Mesothelial cell of epicardium (in vitro differentiated cells): Measurements from ENCODE around the gene RBMS3. TPM values are rescaled to one million over a fixed set of nuclear protein-coding genes. Genes with fewer than 3 reads are reported as not detected.

Experiments
- DNase-seq, 2 experiments: peaks; one replicate each; pipeline ENCODE4 v3.0.0; 2021; ENCODE audit warnings: low spot score in 2 of 2; ENCODE audit not compliant: unreplicated experiment in 2 of 2
- H3K27ac Mint-ChIP-seq: 2 replicates; pipeline ENCODE4 v1.8.0; 2021; ENCODE audit warnings: mixed read lengths
- H3K27me3 Mint-ChIP-seq: 2 replicates; pipeline ENCODE4 v1.8.0; 2021; ENCODE audit warnings: low read depth, mixed read lengths
- H3K36me3 Mint-ChIP-seq: 2 replicates; pipeline ENCODE4 v1.8.0; 2021; ENCODE audit warnings: mixed read lengths
- H3K4me1 Mint-ChIP-seq: 2 replicates; pipeline ENCODE4 v1.8.0; 2021; ENCODE audit warnings: mixed read lengths
- H3K4me3 Mint-ChIP-seq: 2 replicates; pipeline ENCODE4 v1.8.0; 2021; ENCODE audit warnings: mild to moderate bottlenecking, moderate library complexity, mixed read lengths
- H3K9me3 Mint-ChIP-seq: 2 replicates; pipeline ENCODE4 v1.8.0; 2021; ENCODE audit warnings: mixed read lengths
- CTCF ChIP-seq: fragments of 200-600 bp; sonication (generic); IDR thresholded peaks from one replicate; pipeline ENCODE4 v1.5.0; 2021; ENCODE audit warnings: antibody characterized with exemption; ENCODE audit not compliant: unreplicated experiment
- total RNA-seq: library from RNA; stranded (reverse); gene quantifications from 3 replicates; pipeline ENCODE4 v1.2.1, GENCODE V29; 2021

RBMS3 gene
- total RNA-seq, 1 donor from 2014 or later, result 42.5 TPM

- H3K27me3 Mint-ChIP-seq, result no peaks in the 10 kb centered on the region
- H3K4me1 Mint-ChIP-seq, result peaks cover 9% of the 10 kb centered on the region
- H3K36me3 Mint-ChIP-seq, result no peaks in the 10 kb centered on the region
- H3K4me3 Mint-ChIP-seq, result no peak overlapping the region
- no peak for DNase-seq
- no peak for TF ChIP-seq CTCF
- H3K9me3 Mint-ChIP-seq, result no peaks in the 10 kb centered on the region
- no peak overlapping the region for H3K27ac Mint-ChIP-seq
These were observed 303.0 kb downstream of the RBMS3 start for GRCh38 chr3:29583861-29584260.

DNA sequence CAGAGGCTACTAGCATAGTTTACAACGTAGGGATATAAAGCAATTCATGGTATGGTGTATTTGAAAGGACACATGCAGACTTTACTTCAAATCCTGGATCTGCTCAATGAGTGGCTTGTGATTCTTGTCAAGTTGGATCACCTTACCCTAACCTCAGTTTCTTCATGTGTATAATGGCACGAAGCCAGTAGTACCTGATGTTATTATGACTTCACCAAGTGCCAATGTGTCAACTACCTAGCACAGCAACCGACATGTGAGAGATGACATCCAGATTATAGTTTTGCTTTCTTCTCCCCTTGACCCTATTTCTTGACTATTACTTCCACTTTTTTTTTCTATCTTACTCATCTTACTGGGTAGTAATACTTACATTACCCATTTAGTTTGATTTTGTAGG lies 304.5 kb downstream of the RBMS3 start:
- no peak for DNase-seq

GRCh38 chr3:29587340-29587739 lies 306.5 kb downstream of the RBMS3 start:
- H3K27me3 Mint-ChIP-seq, result no peaks in the 10 kb centered on the region
- TF ChIP-seq CTCF, result no peak
- H3K4me3 Mint-ChIP-seq, result no peak overlapping the region
- peaks cover 3% of the 10 kb centered on the region for H3K36me3 Mint-ChIP-seq
- DNase-seq, result no peak
- peaks cover 6% of the 10 kb centered on the region for H3K9me3 Mint-ChIP-seq
- H3K4me1 Mint-ChIP-seq, result peaks cover 9% of the 10 kb centered on the region
- no peak overlapping the region for H3K27ac Mint-ChIP-seq

More for the DNA sequence above, 304.5 kb downstream of the RBMS3 start:
- no peak overlapping the region for H3K27ac Mint-ChIP-seq
- H3K4me3 Mint-ChIP-seq, result no peak overlapping the region
- no peaks in the 10 kb centered on the region for H3K9me3 Mint-ChIP-seq
- peaks cover 12% of the 10 kb centered on the region for H3K4me1 Mint-ChIP-seq
- H3K27me3 Mint-ChIP-seq, result no peaks in the 10 kb centered on the region
- no peaks in the 10 kb centered on the region for H3K36me3 Mint-ChIP-seq
- TF ChIP-seq CTCF, result no peak

GRCh38 chr3:29590012-29590411 lies 309.1 kb downstream of the RBMS3 start:
- Mint-ChIP-seq H3K27ac (no peak overlapping the region), H3K4me1 (peaks cover 12% of the 10 kb centered on the region), H3K9me3 (peaks cover 6% of the 10 kb centered on the region), H3K36me3 (peaks cover 3% of the 10 kb centered on the region), H3K4me3 (no peak overlapping the region), H3K27me3 (no peaks in the 10 kb centered on the region)
- no peak for TF ChIP-seq CTCF
- no peak for DNase-seq

GRCh38 chr3:29590461-29590860 lies 309.6 kb downstream of the RBMS3 start:
- peaks cover 6% of the 10 kb centered on the region for H3K9me3 Mint-ChIP-seq
- H3K4me3 Mint-ChIP-seq, result no peak overlapping the region
- no peaks in the 10 kb centered on the region for H3K27me3 Mint-ChIP-seq
- H3K36me3 Mint-ChIP-seq, result peaks cover 3% of the 10 kb centered on the region
- no peak for DNase-seq
- peaks cover 12% of the 10 kb centered on the region for H3K4me1 Mint-ChIP-seq
- H3K27ac Mint-ChIP-seq, result no peak overlapping the region
- no peak for TF ChIP-seq CTCF

DNA sequence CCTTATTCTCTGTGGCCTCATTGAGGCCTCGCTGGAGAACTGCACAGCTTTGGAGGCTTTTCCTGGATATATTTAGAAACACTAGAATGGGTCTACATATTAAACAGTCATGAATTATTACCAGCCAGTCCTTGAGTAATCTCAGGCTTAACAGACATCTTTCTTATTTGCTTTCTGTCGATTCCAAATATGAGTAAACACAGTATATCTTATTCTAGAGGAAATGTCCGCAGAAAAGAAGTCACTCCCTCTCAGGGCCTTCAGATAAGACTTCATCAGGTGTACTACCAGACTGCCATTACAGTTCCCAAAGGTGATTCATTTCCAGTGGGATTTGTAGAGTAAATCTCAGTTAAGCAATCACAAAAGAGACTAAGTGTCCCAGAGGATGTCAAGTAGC lies 310.7 kb downstream of the RBMS3 start:
- H3K36me3 Mint-ChIP-seq, result peaks cover 3% of the 10 kb centered on the region

More for the DNA sequence above, 310.7 kb downstream of the RBMS3 start:
- peaks cover 12% of the 10 kb centered on the region for H3K4me1 Mint-ChIP-seq
- no peak overlapping the region for H3K4me3 Mint-ChIP-seq
- H3K27me3 Mint-ChIP-seq, result no peaks in the 10 kb centered on the region
- H3K27ac Mint-ChIP-seq, result no peak overlapping the region
- TF ChIP-seq CTCF, result no peak
- H3K9me3 Mint-ChIP-seq, result peaks cover 6% of the 10 kb centered on the region
- no peak for DNase-seq
